ENCODE measurements around the gene LNPEP. TPM values are rescaled to one million over a fixed set of nuclear protein-coding genes. Genes with fewer than 3 reads are reported as not detected.
A peak's percentile ranks its signal among the peaks of the same experiment; 100 is the strongest.

Gene LNPEP
- total RNA-seq, 1 experiment from 2014 or later = 35.3 TPM

DNA sequence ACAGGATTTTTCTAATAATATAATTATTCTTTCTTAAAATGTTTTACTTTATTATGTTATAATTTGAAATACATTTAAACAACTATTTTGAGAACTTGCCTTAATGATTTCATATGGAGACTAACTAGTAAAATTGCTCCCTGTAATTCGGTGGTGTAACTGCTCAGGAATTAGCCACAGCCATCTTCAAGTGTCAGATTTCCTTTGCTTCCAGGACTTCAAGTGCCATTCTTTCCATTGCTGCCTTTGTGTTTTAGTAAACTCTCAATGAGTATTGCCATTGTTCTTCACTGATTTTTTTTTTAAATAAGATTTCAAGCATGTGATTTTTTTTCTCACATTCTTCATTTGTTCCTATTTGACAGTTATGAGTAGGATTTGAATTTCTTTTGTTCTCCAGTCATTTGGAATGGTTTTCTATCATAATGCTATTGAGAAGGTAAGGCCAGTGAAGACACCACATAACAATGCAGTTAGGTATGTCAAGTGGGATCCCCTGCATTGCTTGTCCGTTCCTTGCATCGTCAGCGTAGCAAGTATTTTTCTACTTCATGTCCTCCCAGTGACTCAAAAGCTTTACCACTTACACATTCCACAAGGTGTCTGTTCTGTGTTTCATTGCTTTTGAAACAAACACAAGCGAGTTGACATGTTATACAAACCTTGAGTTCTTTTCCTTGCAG is 83.7 kb downstream of the LNPEP start:
- H3K27ac ChIP-seq = peak overlapping the region; percentile 22; the same call in 1 of the 2 replicates
- DNase-seq = peak; percentile 5 to 38
- peaks cover 37% of the 10 kb centered on the region for H3K36me3 ChIP-seq
- no peaks in the 10 kb centered on the region for H3K9me3 ChIP-seq (replicated peaks)
- no peaks in the 10 kb centered on the region for H3K27me3 ChIP-seq
- H3K4me3 ChIP-seq = no peak overlapping the region
- peaks cover 2% of the 10 kb centered on the region; the same call in 1 of the 2 replicates for H3K4me1 ChIP-seq

DNA sequence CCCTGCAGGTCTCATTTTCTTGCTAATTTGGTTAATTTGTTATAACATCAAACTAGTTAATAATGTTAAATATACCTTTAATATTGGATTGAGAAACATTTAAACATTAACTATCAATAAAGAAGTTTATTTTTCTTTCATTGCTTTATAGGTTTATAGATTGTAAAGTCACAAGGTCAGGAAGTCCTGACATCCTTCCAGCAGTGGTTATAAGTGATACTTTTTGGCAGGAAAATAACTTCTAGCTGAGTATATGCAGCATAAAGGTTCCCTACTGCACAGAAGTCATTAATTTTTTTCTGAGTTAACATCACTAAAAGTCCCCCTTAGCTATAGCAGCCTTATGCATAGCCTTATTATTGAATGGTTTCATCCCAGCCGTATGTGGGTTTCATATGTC is 85.5 kb downstream of the LNPEP start:
- H3K4me1 ChIP-seq = peaks cover 2% of the 10 kb centered on the region; the same call in 1 of the 2 replicates
- H3K27ac ChIP-seq = no peak overlapping the region
- H3K9me3 ChIP-seq (replicated peaks) = no peaks in the 10 kb centered on the region
- DNase-seq = no peak
- no peak overlapping the region for H3K4me3 ChIP-seq
- H3K27me3 ChIP-seq = no peaks in the 10 kb centered on the region
- H3K36me3 ChIP-seq = peaks cover 42% of the 10 kb centered on the region

DNA sequence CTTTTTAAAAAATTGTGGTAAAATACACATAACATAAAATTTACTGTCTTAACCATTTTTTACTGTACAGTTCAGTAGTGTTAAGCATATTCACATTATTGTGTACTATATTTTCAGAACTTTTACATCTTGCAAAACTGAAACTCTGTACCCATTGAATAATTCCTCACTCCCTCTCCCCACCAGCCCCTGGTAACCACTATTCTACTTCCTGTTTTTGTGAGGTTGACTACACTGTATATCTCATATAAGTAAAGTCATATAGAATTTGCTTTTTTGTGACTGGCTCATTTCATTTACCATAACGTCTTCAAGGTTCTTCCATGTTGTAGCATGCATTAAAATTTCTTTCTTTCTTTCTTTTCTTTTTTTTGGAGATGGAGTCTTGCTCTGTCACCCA is 87.0 kb downstream of the LNPEP start:
- DNase-seq = no peak
- peaks cover 39% of the 10 kb centered on the region for H3K36me3 ChIP-seq

DNA sequence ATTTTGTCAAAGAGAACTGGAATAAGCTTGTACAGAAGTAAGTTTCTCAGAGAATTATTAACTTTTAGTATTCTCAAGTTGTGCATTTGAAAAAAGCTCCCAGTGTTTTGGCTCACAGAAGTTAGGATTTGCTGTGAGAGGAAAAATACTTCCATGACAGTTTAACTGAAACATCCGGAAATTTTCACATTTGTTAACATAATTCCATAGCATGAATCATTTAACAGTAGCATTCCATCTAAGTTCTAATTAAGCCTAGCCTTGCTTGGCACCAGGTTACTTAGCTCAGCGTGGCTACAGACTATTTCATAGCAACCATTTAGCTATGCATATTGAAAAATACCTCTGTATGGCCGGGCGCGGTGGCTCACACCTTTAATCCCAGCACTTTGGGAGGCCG is 90.8 kb downstream of the LNPEP start:
- Histone ChIP-seq H3K36me3 (peaks cover 42% of the 10 kb centered on the region), H3K27ac (no peak overlapping the region), H3K4me1 (no peaks in the 10 kb centered on the region), H3K4me3 (no peak overlapping the region), H3K9me3 (replicated peaks) (no peaks in the 10 kb centered on the region), H3K27me3 (no peaks in the 10 kb centered on the region)
- DNase-seq = no peak

More for the DNA sequence above, 87.0 kb downstream of the LNPEP start:
- Histone ChIP-seq H3K4me3 (no peak overlapping the region), H3K27ac (no peak overlapping the region), H3K9me3 (replicated peaks) (no peaks in the 10 kb centered on the region), H3K27me3 (no peaks in the 10 kb centered on the region), H3K4me1 (peaks cover 2% of the 10 kb centered on the region; the same call in 1 of the 2 replicates)

DNA sequence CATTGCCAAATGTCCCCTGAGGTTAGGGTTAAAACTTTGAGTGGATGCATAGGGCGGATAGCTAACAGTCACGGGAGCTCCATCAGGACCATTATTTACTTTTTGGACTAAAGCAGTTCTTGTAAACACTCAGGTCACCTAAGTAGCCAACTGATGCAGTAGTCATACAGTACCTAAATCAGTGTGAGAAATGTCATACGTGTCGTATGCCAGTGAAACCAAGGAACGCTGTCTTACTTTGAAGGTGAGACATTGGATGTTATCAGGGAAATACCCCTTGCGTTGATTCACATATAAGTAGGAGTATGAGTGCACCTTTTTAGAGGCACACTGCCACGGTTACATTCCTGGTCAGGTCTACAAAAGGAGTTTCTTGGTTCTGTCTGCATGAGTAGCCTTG is 101.9 kb downstream of the LNPEP start:
- Histone ChIP-seq H3K4me1 (no peaks in the 10 kb centered on the region), H3K27ac (no peak overlapping the region), H3K27me3 (no peaks in the 10 kb centered on the region), H3K36me3 (peaks cover 8% of the 10 kb centered on the region; the same call in 1 of the 2 replicates), H3K4me3 (no peak overlapping the region), H3K9me3 (replicated peaks) (no peaks in the 10 kb centered on the region)
- DNase-seq = no peak

DNA sequence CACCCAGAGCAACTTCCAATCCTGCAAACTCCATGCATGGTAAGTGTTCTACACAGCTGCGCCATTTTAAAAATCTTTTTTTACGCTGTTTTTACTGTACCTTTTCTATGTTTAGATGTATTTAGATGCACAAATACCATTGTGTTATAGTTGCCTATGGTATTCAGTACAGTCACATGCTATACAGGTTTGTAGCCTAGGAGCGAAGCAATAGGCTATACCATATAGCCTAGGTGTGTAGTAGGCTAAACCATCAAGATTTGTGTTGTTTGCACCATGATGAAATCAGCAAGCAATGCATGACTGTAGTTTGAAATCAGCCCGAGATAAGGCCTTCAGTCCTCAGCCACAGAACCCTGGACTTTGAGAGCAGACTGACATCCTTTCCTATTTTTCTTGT is 105.4 kb downstream of the LNPEP start:
- no peaks in the 10 kb centered on the region for H3K9me3 ChIP-seq (replicated peaks)
- H3K27me3 ChIP-seq = no peaks in the 10 kb centered on the region
- no peak overlapping the region for H3K27ac ChIP-seq
- H3K36me3 ChIP-seq = peaks cover 8% of the 10 kb centered on the region; the same call in 1 of the 2 replicates
- no peak overlapping the region for H3K4me3 ChIP-seq
- no peaks in the 10 kb centered on the region for H3K4me1 ChIP-seq
- no peak for DNase-seq

DNA sequence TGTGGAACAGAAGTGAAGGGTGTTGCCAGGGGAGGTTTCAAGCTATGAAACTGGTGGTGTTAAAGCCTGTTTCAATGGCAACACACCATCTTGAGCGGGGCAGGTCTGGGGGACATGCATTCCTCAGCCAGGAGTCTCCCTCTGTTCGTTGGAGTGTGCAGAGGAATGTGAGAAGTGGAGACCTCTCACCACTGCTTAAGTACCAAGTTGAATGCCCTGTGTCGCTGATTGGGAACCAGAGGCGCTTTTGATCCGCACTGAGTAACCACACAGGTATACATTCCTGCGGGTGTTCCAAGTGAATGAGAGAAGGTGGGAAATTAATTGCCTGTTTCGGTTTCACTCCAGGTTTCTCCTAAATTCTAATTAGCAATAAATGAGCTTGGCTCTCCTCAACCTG is 107.1 kb downstream of the LNPEP start:
- no peaks in the 10 kb centered on the region for H3K9me3 ChIP-seq (replicated peaks)
- H3K27ac ChIP-seq = no peak overlapping the region
- no peaks in the 10 kb centered on the region for H3K4me1 ChIP-seq
- H3K4me3 ChIP-seq = no peak overlapping the region
- no peaks in the 10 kb centered on the region for H3K27me3 ChIP-seq
- DNase-seq = no peak
- no peaks in the 10 kb centered on the region for H3K36me3 ChIP-seq

DNA sequence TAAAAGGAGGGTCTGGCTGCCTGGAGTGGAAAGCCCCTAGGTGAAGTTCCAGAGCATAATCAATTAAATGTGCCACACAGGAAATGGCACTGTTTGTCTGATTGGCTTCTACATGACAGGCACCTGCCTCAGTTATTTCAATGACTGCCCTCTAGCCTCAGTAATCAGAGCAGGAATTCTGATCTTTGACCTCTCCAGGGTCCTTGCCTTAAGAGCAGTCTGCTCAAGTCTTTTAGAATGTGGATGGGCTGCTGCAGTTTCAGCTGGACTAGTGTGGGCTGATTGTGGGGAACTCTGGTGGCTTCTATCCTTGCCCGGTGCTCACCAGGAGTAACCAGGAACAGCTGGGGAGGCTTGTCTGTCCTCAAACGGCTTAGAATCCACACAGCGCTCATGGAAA is 107.6 kb downstream of the LNPEP start:
- Histone ChIP-seq H3K27me3 (no peaks in the 10 kb centered on the region), H3K4me1 (no peaks in the 10 kb centered on the region), H3K4me3 (no peak overlapping the region), H3K9me3 (replicated peaks) (no peaks in the 10 kb centered on the region), H3K27ac (no peak overlapping the region), H3K36me3 (no peaks in the 10 kb centered on the region)
- no peak for DNase-seq

DNA sequence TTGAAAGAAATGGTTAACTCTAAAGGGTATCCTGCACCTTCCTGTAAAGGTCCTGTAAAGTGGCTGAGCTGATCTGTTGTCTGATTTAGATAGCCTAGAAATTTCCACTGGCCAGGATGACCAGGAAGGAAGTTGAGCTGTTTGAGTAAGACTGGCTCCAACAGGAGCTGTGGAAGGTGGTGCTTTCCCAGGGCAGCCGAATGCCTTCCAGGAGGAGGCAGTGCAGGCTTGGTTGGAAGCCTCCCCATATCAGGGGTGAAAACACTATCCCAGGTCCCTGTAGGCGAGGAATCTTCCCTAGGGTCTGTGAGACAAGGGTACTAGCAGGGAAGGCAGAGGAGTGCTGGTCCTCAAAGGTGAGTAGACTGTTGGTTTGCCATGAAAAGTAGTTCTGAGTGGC is 108.2 kb downstream of the LNPEP start:
- Histone ChIP-seq H3K4me3 (no peak overlapping the region), H3K27me3 (no peaks in the 10 kb centered on the region), H3K27ac (no peak overlapping the region), H3K4me1 (no peaks in the 10 kb centered on the region), H3K36me3 (no peaks in the 10 kb centered on the region), H3K9me3 (replicated peaks) (no peaks in the 10 kb centered on the region)
- peak; percentile 17 to 43 for DNase-seq

DNA sequence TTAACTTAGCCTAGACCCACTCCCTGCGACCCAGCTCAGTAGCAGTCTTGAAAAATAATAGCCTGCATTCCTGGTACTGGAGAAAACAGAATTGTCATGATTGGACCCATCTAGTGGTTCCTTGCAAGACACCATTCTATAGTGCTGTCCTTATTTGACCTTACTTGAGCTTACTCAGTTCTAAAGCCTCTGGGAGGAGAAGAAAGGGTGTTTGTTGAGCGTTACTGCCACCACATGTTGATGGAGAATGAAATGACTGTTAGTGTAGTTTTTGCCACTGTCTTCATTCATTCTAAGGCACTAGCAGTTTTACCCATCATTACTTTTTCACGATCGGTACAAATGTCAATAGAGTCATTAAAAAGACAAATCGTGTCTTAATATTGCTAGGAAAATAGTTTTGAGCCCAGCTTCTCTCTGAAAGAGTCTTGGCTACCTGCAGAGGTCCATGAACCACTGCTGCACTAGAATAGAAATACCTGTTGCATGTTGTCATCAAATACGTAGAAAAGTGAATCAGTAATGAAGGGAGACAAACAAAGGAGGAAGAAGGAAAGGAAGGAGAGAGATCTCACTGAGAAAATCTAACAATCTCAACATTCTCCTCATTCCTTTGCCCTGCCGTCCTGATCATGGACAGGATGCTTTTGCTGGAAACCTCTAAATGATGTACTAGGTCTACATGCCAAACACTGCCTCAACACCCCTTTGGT is 110.5 kb downstream of the LNPEP start:
- DNase-seq = no peak
- Histone ChIP-seq H3K4me3 (no peak overlapping the region), H3K27ac (no peak overlapping the region), H3K9me3 (replicated peaks) (no peaks in the 10 kb centered on the region), H3K4me1 (peaks cover 4% of the 10 kb centered on the region; the same call in 1 of the 2 replicates), H3K27me3 (no peaks in the 10 kb centered on the region), H3K36me3 (no peaks in the 10 kb centered on the region)

DNA sequence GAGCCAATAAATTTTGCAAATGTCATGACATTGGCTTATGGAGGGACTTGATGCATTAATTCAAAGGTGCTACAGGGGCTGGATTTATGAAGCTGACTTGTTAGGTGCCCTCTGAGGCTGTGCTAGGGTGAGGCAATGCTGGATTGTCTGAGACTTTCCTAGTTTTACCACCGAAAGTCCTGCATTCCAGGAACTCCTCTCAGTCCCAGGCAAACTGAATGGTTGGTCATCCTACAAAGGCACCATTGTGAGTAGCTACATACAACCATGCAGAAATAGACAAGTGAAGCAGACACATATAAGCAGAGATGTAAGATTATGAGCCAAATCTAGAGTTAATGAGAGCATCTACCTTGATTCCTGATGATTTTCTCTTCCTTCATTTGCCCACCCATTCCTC is 111.2 kb downstream of the LNPEP start:
- no peaks in the 10 kb centered on the region for H3K9me3 ChIP-seq (replicated peaks)
- H3K27ac ChIP-seq = no peak overlapping the region
- no peak overlapping the region for H3K4me3 ChIP-seq
- no peaks in the 10 kb centered on the region for H3K36me3 ChIP-seq
- DNase-seq = no peak
- peaks cover 4% of the 10 kb centered on the region; the same call in 1 of the 2 replicates for H3K4me1 ChIP-seq
- no peaks in the 10 kb centered on the region for H3K27me3 ChIP-seq

DNA sequence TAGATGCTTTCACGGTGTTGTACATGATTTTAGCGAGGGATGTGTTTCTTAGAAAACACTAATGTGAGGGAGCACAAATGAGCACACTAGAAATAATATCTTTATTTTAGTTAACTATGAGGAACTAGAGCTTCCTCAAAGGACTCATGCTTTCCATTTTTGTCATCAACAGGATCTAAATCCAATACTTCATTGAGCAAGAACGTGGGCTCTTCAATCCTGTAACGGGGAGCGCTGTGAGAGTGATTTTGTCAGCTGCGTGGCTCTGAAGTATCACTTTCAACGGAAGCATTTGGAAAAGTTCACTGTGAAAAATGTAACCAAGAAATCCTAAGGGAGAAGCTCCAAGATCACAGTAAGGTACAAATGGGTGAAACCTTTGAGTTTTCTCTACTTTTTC is 113.3 kb downstream of the LNPEP start:
- H3K27ac ChIP-seq = peak overlapping the region; percentile 1; the same call in 1 of the 2 replicates
- no peaks in the 10 kb centered on the region for H3K9me3 ChIP-seq (replicated peaks)
- H3K4me1 ChIP-seq = peaks cover 4% of the 10 kb centered on the region; the same call in 1 of the 2 replicates
- DNase-seq = peak; percentile 24 to 63
- no peaks in the 10 kb centered on the region for H3K36me3 ChIP-seq
- H3K4me3 ChIP-seq = no peak overlapping the region
- H3K27me3 ChIP-seq = no peaks in the 10 kb centered on the region

DNA sequence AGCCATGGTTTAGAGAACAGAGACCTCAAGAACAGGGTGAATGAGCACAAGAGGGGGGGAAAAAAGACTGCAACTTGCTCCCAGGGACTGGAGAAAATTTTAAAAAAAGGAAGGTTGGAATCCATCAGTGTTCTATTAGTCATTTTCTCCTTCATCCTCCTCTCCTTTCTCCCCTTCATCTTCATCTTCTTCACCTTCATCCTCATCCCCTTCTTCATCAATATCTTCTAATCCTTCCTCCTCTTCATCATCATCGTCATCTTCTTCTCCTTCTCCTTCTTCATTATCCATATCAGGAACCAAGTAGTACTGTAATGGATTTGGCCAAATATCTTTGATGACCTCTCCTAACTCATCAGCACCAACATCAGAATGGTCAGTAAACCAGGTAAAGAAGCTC is 120.4 kb downstream of the LNPEP start:
- Histone ChIP-seq H3K27me3 (no peaks in the 10 kb centered on the region), H3K4me1 (no peaks in the 10 kb centered on the region), H3K36me3 (no peaks in the 10 kb centered on the region), H3K27ac (no peak overlapping the region), H3K4me3 (no peak overlapping the region), H3K9me3 (replicated peaks) (no peaks in the 10 kb centered on the region)
- no peak for DNase-seq

DNA sequence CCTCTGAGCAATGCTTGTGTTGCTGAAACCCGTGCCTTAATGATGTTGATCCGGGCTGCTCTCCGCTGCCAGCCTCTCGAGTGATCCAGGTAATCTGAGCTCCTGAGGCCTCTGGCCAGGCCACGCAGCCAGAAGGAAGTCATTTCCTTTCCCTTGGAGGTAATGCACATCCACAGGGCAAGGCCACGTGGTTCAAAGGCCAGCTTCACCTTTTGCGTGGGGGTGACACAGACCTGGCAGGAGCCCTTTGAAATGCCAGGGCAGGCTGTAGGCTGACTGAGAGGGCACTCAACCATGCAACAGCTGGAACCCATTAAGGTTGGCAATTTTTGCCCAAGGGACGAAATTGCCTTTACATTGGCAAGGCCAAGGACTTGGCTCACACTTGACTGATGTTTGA is 126.2 kb downstream of the LNPEP start:
- Histone ChIP-seq H3K4me3 (no peak overlapping the region), H3K9me3 (replicated peaks) (no peaks in the 10 kb centered on the region), H3K27me3 (no peaks in the 10 kb centered on the region), H3K4me1 (peaks cover 5% of the 10 kb centered on the region), H3K27ac (no peak overlapping the region), H3K36me3 (no peaks in the 10 kb centered on the region)
- DNase-seq = no peak

DNA sequence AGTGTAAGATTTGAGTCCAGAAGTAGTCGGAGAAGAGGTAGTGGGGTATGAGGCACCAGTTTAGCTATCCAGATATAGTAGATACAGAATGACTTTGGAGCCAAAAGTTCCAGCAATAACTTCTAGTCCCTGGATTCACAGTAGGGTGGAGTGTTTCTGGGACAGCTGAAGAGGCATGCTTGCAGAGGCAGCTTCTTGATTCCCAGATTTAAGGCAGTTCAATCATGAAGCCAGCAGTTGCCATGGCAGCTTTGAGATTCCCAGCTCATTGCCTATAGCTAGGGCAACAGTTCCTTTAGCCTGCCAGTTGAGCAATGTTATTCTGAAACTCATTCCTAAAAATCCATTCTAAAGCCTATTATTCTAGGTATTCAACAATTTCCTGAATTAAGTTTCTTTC is 127.4 kb downstream of the LNPEP start:
- H3K36me3 ChIP-seq = no peaks in the 10 kb centered on the region

More for the DNA sequence above, 127.4 kb downstream of the LNPEP start:
- no peak overlapping the region for H3K4me3 ChIP-seq
- no peaks in the 10 kb centered on the region for H3K9me3 ChIP-seq (replicated peaks)
- H3K27me3 ChIP-seq = no peaks in the 10 kb centered on the region
- DNase-seq = no peak
- peaks cover 14% of the 10 kb centered on the region for H3K4me1 ChIP-seq
- H3K27ac ChIP-seq = no peak overlapping the region

Data from SJCRH30 (cell line).